Nephron (organoid): ENCODE results near the gene SPATC1L.
"Not testable (repeated sequence)": the region's sequence is repeated elsewhere in the genome, so short reads cannot be mapped to it uniquely, and the experiment has no call there.

ENCODE experiments used
- H3K27ac Mint-ChIP-seq, 3 experiments: 2 replicates each; pipeline ENCODE4 v1.8.0; 2020; ENCODE audit warnings: mixed read lengths in 3 of 3, mild to moderate bottlenecking in 2 of 3, moderate library complexity in 1 of 3
- H3K27me3 Mint-ChIP-seq: 2 replicates; pipeline ENCODE4 v1.8.0; 2021; ENCODE audit warnings: low read depth, mild to moderate bottlenecking, moderate library complexity, mixed read lengths
- H3K36me3 Mint-ChIP-seq: 2 replicates; pipeline ENCODE4 v1.8.0; 2020; ENCODE audit warnings: low read depth, mixed read lengths
- H3K4me1 Mint-ChIP-seq: 2 replicates; pipeline ENCODE4 v1.8.0; 2020; ENCODE audit warnings: mixed read lengths
- H3K4me3 Mint-ChIP-seq, 3 experiments: 2 replicates each; pipeline ENCODE4 v1.8.0; 2020; ENCODE audit warnings: mild to moderate bottlenecking in 3 of 3, mixed read lengths in 3 of 3, moderate library complexity in 2 of 3
- H3K9me3 Mint-ChIP-seq: 2 replicates; pipeline ENCODE4 v1.8.0; 2020; ENCODE audit warnings: mixed read lengths
- CTCF ChIP-seq, 3 experiments: fragments of 200-600 bp; sonication (generic); IDR thresholded peaks; one replicate each; pipeline ENCODE4 v1.5.0; 2021; ENCODE audit warnings: antibody characterized with exemption in 3 of 3; ENCODE audit not compliant: unreplicated experiment in 3 of 3

Gene SPATC1L

GRCh38 chr21:46178961-46179360 is 5.3 kb downstream of the SPATC1L start:
- no peaks in the 10 kb centered on the region for H3K4me1 Mint-ChIP-seq
- no peaks in the 10 kb centered on the region for H3K27me3 Mint-ChIP-seq
- H3K9me3 Mint-ChIP-seq: peaks cover 36% of the 10 kb centered on the region
- no peak overlapping the region for H3K4me3 Mint-ChIP-seq
- no peak overlapping the region for H3K27ac Mint-ChIP-seq
- TF ChIP-seq CTCF (IDR thresholded peaks at IDR 0.05; ENCODE audit: unreplicated experiment in 3 of 3): no peak
- H3K36me3 Mint-ChIP-seq: peaks cover 54% of the 10 kb centered on the region

- H3K9me3 Mint-ChIP-seq: peaks cover 49% of the 10 kb centered on the region
- H3K27ac Mint-ChIP-seq, H3K27me3 Mint-ChIP-seq, H3K4me1 Mint-ChIP-seq, H3K4me3 Mint-ChIP-seq: not testable (repeated sequence)
- peaks cover 71% of the 10 kb centered on the region for H3K36me3 Mint-ChIP-seq
Observed at GRCh38 chr21:46176443-46177129, 7.7 kb downstream of the SPATC1L start.

GRCh38 chr21:46173573-46173972 is 10.7 kb downstream of the SPATC1L start:
- H3K9me3 Mint-ChIP-seq: peaks cover 49% of the 10 kb centered on the region
- H3K27ac Mint-ChIP-seq: no peak overlapping the region
- H3K4me1 Mint-ChIP-seq: no peaks in the 10 kb centered on the region

GRCh38 chr21:46172863-46173528 is 11.3 kb downstream of the SPATC1L start:
- Mint-ChIP-seq H3K4me1 (no peaks in the 10 kb centered on the region), H3K27me3 (no peaks in the 10 kb centered on the region), H3K4me3 (no peak overlapping the region), H3K9me3 (peaks cover 49% of the 10 kb centered on the region), H3K27ac (no peak overlapping the region), H3K36me3 (peaks cover 54% of the 10 kb centered on the region)
- no peak for TF ChIP-seq CTCF (IDR thresholded peaks at IDR 0.05; ENCODE audit: unreplicated experiment in 3 of 3)

More at GRCh38 chr21:46173573-46173972, 10.7 kb downstream of the SPATC1L start:
- Mint-ChIP-seq H3K36me3 (peaks cover 57% of the 10 kb centered on the region), H3K4me3 (no peak overlapping the region), H3K27me3 (no peaks in the 10 kb centered on the region)
- no peak for TF ChIP-seq CTCF (IDR thresholded peaks at IDR 0.05; ENCODE audit: unreplicated experiment in 3 of 3)

- Mint-ChIP-seq H3K9me3 (peaks cover 44% of the 10 kb centered on the region), H3K27ac (no peak overlapping the region), H3K4me3 (no peak overlapping the region), H3K36me3 (peaks cover 51% of the 10 kb centered on the region), H3K4me1 (no peaks in the 10 kb centered on the region), H3K27me3 (no peaks in the 10 kb centered on the region)
- TF ChIP-seq CTCF (IDR thresholded peaks at IDR 0.05; ENCODE audit: unreplicated experiment in 3 of 3): no peak
Observed at GRCh38 chr21:46171996-46172862, 12.0 kb downstream of the SPATC1L start.

- no peak for TF ChIP-seq CTCF (IDR thresholded peaks at IDR 0.05; ENCODE audit: unreplicated experiment in 3 of 3)
- Mint-ChIP-seq H3K4me1 (no peaks in the 10 kb centered on the region), H3K36me3 (peaks cover 49% of the 10 kb centered on the region), H3K4me3 (no peak overlapping the region), H3K9me3 (peaks cover 37% of the 10 kb centered on the region), H3K27me3 (no peaks in the 10 kb centered on the region), H3K27ac (no peak overlapping the region)
Observed at GRCh38 chr21:46171585-46171984, 12.7 kb downstream of the SPATC1L start.

GRCh38 chr21:46170436-46171193 is 13.6 kb downstream of the SPATC1L start:
- peaks cover 46% of the 10 kb centered on the region for H3K36me3 Mint-ChIP-seq
- not testable (repeated sequence) for H3K27me3 Mint-ChIP-seq

More at GRCh38 chr21:46170436-46171193, 13.6 kb downstream of the SPATC1L start:
- not testable (repeated sequence) for H3K4me1 Mint-ChIP-seq, H3K27ac Mint-ChIP-seq, H3K4me3 Mint-ChIP-seq
- peaks cover 27% of the 10 kb centered on the region for H3K9me3 Mint-ChIP-seq
